NK-92 (cell line): Measurements from ENCODE around the gene PYGO1.
"Not testable (repeated sequence)": the region's sequence is repeated elsewhere in the genome, so short reads cannot be mapped to it uniquely, and the experiment has no call there.

Source experiments
- DNase-seq: peaks from one replicate; lab custom pipeline; 2025; ENCODE audit not compliant: unreplicated experiment; lab: John Stamatoyannopoulos, UW

The PYGO1 gene

DNA sequence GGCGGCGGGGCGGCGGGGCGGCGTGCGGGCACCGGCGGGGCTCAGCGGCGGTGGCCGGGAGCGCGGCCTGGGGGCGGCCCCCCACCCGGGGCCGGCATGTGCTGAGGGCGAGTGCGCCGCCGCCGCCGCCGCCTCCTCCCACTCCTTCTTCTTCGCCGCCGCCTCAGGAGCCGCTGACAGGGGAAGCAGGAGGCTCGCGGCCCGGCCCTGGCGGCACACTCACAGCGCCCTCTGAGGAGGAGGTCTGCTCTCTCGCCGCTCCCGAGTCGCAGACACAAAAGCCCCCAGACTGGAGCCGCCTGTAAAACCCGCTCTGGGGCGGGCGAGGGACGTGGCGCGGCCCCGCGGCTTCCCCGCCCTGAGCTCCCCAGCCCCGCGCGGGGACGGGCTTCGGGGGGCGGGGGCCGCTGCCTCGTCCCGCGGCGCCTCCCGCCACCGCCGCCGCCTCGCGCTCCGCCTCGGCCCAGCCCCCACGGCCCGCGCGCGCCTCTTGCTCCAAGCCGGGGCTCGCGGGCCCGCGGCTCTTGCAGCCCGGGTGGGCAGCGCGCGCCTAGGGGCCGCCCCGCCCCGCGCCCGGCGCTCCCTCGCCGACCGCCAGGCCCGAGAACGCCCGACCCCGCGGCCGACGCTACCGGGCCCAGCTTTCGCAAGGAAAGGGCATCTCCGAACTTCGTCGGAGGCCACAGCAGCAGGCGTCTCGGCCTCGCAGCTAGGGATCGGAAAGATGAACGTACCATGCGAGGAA, at the start of gene PYGO1:
PYGO1 (minus strand) TSS at position 276 of the 745 bp plus-strand sequence. CDS start 462 bp downstream, outside the sequence.
- DNase-seq: no peak

DNA sequence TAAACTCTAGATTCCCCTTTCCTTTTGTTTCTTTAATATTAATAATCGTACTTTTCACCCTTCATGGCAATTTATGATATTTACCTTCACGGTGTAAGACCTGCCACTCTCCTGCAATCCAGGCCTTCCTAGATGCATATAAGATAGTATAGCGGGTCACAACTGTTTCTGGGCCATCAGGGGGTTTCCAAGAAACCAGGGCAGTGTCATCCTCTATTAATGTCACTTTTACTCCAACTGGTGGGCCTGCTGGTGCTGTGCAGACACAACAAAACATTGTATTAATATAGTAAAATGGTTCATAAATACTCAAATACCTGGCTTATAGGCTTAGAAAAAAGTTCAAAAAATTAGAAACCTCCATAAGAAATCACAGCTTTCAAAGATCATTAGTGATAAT, 48.9 kb upstream of the PYGO1 start:
- DNase-seq: no peak

DNA sequence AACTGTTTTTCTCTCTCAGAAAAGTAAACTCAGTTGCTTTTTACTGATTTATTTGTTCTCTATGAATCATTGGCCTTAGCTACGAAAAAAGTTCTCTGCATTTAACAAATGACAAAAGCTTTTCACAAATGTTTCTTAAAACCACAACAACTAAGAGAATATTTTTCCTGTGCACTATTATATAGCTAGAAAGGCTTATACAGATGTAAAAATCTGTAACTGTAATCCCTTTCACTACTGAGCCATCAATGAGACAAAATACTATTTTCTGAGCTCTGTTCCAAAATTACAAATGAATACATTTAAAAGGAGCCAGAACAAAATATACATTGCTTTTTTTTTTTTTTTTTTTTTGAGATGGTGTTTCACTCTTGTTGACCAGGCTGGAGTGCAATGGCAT, 45.6 kb upstream of the PYGO1 start:
- no peak for DNase-seq

GRCh38 chr15:55632434-55632833, 44.3 kb upstream of the PYGO1 start:
- no peak for DNase-seq

DNA sequence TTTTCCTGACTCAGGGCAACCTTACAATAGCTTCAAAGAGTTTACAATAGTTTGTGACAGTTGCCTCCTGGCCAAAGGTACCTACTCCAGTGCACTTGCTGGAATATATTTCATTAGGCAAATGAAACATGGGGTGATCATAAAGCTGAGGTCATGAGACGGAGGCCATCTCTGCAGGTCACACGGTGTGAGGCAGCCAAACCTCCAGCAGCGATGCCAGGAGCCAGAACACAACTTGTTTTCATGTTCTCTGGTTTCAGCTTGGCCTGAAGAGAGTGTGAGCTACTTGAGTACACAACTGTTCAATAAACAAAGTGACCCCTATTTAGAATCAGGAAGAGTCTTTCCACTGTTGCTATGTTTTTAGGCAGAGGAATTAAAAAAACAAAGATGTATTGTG, 42.7 kb upstream of the PYGO1 start:
- no peak for DNase-seq

DNA sequence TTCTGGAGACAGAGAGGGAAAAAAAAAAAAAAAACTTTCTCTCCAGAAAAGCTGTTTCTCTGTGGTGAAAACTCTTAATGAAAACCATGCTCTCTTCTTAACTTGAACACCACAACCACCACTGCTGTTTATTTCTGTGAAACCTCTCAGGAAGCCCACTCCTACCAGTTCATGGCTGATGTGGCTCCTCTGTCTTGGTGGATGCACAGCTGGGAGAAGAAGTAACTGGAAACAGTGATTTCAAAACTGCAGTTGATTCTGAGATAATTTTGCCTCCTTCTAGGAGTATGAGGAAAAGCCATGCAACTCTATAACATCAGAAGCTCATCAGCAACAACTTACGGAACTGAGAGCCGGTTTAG, 40.2 kb upstream of the PYGO1 start:
- no peak for DNase-seq

- no peak for DNase-seq
These were observed 39.7 kb upstream of the PYGO1 start for GRCh38 chr15:55627730-55628368.

GRCh38 chr15:55619783-55620182, 31.6 kb upstream of the PYGO1 start:
- no peak for DNase-seq

DNA sequence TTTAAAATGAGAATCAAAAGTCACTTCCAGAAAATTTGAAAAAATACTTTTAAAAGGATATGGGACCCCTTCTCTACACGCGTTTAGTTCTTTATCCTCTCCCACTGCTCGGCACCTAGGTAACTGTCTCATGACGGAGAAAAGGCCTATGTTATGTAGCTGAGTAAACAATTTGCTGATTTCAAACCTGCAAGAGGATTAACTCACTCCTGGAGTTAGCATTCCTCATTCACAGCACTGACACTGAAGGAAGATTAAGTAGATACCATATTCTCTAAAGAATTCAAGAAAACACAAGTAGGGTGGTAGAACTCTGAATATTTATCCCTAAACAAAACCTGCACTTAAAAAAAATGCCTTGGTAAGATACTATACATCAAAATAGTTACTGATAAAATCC, 30.2 kb upstream of the PYGO1 start:
- no peak for DNase-seq

DNA sequence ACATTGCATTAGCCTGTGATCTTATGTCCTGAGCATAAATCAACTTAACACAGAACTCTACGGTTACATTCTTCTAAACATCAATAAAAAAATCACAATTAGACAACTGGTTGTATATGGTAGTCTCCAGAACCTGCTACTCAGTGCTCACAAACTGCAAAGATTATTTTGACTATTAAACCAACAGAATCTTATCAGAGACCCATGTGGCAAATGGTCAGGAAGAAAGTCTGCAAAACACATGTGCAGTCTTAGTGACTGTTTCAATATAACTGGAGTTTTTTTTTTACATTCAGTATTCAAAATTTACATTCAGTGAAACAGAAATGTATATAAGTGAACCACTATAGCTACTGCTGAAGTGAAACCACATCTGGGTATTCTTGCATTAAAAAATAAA, 27.3 kb upstream of the PYGO1 start:
- DNase-seq: no peak

DNA sequence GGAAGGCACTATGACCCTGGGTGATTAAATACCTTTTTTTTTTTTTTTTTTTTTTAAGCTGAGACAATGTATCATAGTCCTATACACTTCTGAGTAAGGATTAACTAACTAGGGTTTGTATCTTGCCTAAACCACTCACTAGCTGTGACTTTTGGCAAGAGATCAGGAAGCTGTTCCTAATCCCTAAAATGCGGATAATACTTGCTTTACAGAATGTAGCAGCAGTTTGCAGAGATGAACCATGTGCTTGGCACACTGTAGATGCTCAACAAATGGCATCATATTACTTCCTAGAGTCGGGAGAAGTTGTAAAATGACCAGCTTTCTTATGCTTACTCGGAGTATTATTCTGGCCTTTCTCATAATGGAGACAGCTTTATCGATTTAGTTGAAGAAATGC, 25.6 kb upstream of the PYGO1 start:
- no peak for DNase-seq

DNA sequence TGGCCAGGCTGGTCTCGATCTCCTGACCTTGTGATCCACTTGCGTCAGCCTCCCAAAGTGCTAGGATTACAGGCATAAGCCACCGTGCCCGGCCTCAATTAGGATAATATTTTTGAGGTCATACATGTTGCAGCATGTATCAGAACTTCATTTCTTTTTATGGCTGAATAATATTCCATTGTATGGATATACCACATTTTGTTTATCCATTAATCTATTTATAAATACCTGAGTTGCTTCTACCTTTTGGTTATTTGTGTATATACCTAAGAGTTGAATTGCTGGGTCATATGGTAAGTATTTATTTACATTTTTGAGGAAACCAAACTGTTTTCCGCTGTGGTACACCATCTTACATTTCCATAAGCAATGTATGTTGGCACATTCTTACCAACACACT, 18.1 kb upstream of the PYGO1 start:
- no peak for DNase-seq

GRCh38 chr15:55601374-55601773, 13.2 kb upstream of the PYGO1 start:
- no peak for DNase-seq

DNA sequence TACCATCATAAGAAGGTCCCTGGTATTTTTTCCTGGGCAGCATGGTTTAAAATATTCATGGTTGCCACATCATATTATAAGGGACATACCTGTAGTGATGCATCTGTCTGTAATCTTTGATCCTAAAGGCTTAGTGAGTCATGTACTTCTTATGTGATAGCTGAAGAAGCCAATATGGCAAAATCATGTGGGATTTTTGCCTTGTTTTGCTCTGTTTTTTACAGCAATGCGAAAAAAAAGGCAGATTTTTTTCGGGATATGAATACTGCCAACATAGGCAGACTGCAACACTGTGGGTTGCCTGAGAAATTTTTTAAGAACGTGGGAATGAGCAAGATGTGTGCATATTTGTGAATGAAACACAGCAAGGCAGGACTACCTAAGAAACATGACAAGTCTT, 11.3 kb upstream of the PYGO1 start:
- DNase-seq: no peak

DNA sequence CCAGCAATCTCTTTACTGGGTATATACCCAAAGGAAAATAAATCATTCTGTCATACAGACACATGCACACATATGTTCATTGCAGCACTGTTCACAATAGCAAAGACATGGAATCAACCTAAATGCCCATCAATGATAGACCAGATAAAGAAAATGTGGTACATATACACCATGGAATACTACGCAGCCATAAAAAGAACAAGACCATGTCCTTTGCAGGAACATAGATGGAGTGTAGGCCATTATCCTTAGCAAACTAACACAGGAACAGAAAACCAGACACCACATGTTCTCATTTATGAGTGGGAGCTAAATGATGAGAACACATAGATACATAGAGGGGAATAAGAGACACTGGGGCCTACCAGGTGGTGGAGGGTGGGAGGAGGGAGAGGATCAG, 4.9 kb upstream of the PYGO1 start:
- DNase-seq: not testable (repeated sequence)

DNA sequence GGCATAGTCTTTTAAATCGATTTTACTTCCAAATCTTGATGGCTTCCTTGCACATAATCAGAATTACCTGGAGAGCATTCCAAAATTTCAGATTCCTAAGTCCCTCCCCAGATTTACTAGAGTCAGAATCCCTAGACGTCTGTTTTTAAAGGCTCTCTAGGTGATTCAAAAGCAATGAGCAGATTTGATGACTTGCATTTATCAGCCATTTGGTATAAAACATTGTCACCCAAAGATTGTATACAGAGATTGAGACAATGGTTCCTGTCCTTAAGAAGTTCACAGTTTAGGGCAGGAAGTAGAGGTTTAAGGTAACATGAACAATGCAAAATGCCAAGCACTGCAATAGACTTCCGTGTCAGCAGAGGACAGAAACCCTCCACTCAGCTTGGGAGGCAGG, 2.6 kb upstream of the PYGO1 start:
- no peak for DNase-seq

DNA sequence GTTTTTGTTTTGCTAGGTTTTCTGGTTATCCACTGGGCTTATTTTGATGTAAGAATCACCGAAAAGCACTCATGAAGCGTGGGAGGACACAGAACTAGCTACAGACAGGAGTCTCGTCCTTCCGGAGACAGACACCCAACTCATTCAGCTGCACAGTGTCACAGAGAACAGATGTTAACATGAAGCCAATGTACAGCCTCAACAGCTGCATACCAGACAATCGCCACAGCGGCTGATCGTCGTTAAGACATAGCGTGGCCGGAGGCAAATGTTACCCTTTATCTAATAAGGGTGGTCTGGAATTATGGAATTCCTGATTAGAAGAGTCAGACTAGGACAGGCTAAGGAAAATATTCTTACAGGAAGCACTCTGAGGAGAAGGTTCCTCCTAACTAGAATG, 1.1 kb upstream of the PYGO1 start:
- DNase-seq: no peak

GRCh38 chr15:55588815-55589115, 620 bp upstream of the PYGO1 start:
- no peak for DNase-seq

GRCh38 chr15:55587321-55588069, 650 bp downstream of the PYGO1 start:
- DNase-seq: no peak

GRCh38 chr15:55586808-55587207, 1.3 kb downstream of the PYGO1 start:
- no peak for DNase-seq

GRCh38 chr15:55576943-55577342, 11.2 kb downstream of the PYGO1 start:
- DNase-seq: no peak

DNA sequence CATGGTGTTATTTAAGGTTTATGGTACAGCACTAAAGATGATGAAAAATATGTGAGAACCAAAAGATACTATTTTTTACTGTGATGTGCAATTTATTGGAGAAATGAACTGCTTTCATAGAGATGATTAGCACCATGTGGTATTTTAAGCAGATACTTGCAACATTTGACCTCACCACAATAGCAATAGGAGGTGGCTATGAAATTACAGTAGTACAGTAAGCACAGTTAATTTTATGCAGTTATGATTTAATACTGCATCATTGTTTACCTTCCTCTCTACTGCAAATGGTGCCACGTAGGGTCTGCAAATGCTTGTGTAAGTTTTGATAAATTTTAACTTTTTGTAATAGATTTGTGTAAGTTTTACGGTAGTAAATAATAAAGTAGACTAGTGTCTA, 14.0 kb downstream of the PYGO1 start:
- DNase-seq: no peak
